CD1c-positive myeloid dendritic cell (primary cell): ENCODE measurements around the gene TDRD10.
A peak's percentile ranks its signal among the peaks of the same experiment; 100 is the strongest.
"Not testable (repeated sequence)": the region's sequence is repeated elsewhere in the genome, so short reads cannot be mapped to it uniquely, and the experiment has no call there.

Experiments used
- DNase-seq: peaks from one replicate; pipeline ENCODE4 v3.0.0-alpha.2; 2016; ENCODE audit errors: extremely low spot score

Gene TDRD10

DNA sequence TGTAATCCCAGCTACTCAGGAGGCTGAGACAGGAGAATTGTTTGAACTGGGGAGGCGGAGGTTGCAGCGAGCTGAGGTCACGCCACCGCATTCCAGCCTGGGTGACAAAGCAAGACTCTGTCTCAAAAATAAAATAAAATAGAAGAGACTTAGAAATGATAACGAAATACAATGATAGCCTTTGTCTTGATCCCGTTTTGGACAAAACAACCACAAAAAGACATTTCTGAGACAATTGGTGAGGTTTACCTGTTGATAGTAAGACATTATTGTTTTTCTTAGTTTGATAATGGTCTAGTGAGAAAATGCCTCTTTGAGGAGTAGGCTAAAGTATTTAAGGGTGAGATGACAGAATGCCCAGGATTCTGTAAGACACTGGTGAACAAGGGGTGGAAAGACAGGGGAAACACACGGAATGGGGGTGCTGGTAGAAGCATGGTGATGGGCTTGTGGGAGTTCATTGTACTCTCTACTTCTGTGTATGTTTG is 12.1 kb downstream of the TDRD10 start:
- DNase-seq: no peak

DNA sequence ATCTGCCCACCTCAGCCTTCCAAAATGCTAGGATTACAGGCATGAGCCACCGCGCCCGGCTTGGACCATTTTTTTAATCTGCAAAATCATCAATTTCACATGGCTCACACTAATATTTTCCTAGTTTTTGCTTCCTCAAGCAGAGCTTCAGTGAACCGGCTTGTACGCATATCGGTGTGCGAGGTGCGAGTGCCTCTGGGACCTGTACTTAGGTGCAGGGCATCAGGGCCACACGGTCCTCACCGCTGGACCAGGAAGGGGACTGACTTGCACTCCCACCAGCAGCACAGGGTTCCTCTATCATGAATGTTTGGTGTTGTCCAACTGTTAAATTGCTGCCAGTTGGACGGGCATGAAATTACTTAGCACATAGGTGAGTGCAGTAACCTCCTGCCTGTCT is 15.6 kb downstream of the TDRD10 start:
- DNase-seq: no peak

DNA sequence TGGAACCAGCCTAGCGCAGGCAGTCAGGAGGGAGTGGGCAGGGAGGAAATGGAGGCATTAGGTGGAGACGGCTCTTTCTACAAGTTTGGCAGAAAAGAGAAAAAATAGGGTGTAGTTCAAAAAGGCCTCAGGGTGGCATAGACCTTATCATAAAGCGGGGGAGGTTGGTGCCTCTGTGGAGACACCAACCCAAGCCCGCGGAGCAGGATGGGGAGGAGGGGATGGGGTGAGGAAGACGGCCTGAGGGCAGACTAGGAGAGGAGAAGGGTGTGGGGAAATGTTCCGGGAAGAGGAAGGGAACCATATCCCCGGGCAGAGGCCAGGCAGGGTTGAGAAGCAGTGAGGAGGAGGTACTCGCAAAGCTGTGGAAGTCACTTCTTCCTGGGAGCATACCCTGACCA is 17.6 kb downstream of the TDRD10 start:
- DNase-seq: no peak

DNA sequence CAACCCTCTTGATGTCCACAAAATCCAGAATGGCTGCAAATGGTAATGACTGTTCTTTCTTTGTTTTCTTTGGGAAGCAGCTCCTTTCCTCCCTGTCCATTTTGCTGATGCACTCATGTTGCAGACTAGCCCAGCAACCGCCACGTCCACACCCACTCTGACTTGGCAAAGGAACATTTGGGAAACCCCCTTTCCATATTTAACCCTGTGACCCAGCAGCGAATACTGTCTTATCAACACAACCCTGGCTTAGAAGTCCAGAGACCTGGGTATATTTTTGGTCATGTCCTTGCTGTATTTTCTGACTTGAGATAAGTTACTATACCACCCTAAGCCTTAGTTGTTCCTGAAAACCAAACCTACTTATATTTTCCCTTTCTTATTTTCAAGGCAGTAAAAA is 18.3 kb downstream of the TDRD10 start:
- DNase-seq: peak; percentile 9

DNA sequence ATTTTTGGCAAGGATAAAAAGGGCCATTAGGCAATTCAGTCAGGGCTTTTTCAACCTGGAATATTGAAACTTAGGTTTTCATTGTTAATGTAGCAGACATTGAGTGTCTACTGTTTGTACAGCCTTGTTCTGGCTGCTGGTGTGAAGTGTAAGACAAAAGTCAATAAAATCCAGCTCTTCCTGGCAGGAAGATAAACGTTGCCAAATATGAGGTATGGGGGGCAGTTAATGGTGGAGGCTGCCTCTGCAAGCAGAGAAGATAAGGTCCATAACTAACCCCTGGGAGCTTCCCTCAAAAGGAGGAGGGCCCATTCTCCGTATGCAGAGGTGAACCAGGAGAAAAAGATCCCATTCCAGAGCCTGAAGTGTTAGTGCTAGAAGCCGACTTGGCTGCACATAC is 19.7 kb downstream of the TDRD10 start:
- DNase-seq: no peak

DNA sequence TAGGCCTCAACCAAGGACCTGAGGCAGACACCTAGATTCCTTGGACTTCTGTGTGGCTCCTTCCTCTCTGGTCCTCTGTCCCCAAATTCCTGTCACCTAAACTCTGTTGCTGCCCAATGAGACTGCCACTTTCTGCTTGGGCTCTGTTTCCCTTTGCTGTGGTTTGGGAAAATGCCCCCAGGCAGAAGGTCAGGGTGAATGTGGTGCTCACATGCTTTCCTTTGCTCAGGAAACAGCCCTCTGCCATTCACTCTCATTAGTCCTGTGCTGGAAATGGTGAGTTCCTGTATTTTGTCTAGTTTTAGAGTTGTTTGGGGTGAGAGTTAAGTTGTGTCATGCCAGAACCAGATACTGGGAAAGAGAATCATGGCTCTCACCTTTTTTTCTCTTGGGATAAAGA is 22.9 kb downstream of the TDRD10 start:
- no peak for DNase-seq

DNA sequence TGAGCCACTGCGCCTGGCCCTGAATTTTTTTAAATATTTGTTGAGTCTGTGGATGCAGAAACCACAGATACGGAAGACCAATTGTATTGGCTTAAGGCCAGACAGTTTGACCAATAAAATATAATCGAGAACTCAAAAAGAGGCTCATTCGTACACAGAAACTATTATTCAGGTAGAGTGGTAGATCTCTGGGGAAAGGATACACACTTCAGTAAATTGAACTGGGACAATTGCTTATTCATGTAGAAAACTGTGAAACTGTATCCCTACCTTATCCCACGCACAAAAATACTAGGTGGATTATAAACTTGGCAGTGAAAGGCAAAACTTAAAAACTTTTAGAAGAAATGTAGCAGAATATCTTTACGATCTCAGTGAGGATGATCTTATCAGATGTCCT is 25.2 kb downstream of the TDRD10 start:
- no peak for DNase-seq

DNA sequence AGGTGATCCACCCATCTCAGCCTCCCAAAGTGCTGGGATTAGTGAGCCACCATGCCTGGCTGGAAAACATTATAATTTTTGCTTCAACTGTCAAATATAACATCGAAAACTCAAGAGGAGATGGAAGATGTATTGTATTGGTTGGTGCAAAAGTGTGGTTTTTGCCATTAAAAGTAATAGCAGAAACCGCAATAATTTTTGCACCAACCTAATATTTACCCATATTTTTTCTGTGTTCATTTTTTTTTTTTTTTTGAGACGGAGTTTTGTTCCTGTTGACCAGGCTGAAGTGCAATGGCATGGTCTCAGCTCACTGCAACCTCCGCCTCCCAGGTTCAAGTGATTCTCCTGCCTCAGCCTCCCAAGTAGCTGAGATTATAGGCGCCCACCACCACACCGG is 27.3 kb downstream of the TDRD10 start:
- DNase-seq: no peak

DNA sequence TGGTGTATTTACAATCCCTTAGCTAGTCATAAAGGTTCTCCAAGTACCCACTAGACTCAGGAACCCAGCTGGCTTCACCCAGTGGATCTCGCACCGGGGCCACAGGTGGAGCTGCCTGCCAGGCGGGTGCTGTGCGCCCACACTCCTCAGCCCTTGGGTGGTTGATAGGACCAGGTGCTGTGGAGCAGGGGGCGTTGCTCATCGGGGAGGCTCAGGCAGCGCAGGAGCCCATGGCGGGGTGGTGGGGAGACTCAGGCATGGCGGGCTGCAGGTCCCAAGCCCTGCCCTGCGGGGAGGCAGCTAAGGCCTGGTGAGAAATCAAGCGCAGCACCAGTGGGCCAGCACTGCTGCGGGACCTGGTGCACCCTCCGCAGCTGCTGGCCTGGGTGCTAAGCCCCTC is 29.9 kb downstream of the TDRD10 start:
- not testable (repeated sequence) for DNase-seq

DNA sequence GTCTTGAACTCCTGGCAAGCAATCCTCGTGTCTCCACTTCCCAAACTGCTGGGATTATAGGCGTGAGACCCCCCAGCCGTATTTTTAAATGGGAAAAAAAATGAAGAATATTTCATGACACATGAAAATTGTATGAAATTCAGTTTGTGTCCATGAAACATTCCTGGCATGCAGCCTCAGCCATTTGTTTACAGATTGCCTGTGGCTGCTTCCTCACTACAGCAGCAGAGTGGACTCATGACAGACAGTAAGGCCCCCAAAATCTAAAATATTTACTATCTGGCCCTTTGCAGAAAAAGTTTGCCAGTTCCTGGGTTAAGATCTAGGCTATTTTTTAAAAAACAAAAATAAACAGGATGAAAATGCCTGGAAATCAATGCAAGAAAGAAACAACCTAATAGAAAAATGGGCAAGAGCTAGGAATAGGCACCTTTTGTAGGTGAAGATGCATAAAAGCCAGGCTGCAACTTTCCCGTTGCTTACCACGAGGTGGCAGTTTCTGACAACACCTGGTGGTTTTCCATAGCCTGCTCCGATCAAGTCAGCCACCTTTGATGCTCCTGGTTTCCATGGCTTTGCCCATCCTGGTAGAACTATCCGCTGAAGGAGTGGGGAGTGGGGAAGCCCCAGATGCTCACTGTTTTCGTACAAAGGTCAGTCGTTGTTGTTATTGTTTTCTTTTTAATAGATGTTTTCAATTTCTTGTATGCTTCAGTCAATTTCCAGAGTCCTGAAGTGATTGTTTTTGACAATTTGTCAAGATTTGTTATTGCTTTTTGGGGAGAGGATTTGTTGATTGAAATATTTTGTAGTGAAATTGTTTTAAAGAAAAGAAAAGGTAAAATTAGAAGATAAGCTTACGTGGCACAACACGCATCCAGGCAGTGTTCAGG is 32.2 kb downstream of the TDRD10 start:
- no peak for DNase-seq

DNA sequence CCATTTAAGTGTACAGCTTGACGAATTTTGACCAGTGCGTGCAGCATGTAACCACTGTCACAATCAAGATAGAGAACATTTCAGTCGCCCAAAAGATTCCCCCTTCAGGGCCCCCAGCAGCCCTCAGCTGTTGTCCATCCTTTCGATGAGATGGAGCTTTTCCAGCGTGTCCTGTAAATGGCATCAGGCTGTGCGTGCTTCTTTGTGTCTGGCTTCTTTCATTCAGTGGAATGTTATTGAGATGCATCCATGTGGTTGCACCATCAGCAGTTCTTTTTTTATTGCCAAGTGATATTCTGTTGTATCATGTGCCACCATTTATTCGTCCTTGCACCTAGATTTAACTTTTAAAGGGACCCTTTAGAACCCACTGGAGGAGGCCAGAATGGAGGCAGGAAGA is 34.6 kb downstream of the TDRD10 start:
- DNase-seq: no peak

DNA sequence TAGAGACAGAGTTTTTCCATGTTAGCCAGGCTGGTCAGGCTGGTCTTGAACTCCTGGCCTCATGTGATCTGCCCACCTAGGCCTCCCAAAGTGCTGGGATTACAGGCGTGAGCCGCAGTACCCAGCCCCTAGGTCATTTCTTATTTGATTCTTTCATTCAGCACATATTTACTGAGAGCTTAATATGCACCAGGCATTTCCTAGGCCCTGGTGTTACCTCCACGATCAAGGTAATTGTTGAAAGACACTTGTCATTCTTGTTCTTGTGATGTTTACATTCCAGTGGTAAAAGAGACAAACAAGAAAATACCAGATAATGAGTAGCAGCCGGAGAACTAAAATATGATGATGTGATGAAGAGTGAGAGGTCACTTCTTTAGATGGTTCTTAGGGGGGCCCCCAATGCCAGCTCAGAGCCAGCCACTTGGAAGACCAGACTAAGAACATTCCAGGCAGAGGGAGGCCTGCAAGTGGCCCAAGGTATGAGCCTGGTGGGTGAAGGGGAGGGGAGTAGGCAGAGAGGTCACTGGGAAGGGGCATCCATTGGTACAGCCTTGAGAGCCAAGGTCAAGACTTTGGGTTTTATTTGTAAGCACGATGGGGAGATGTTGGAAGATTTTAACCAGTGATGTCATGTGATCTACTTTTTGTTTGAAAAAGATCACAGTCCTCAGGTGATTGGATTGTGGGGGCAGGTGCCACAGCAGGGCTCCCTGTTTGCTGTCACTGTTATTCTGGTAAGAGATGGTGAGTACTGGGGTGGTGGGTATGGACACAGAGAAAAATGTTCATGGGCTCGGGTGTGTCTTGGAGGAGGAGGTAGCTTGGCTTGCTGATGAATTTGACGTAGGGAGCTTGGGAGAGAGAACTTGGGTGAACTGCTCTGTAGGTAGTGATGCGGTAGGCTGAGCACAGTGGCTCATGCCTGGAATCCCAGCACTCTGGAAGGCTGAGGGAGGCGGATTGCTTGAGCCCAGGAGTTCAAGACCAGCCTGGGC is 37.8 kb downstream of the TDRD10 start:
- DNase-seq: no peak

DNA sequence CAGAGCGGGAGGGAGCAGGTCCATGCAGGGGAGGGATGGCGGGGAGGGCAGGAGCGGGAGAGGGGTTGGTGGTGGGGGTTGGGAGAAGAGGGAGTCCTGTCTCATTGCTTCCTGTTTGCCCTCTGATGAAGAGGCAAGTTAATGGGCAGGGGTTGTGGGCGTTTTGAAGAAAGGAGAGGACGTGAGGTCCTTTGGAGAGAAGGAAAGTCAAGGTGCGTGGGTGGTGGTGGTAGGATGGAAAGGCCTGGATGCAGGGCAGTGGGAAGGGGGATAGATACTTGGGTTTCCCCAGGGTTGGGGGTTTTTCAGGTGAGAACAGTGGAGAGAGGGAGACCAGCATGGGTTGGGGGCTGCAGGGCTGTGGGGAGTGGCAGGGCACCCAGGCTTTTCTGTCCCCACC is 39.2 kb downstream of the TDRD10 start:
- DNase-seq: no peak

DNA sequence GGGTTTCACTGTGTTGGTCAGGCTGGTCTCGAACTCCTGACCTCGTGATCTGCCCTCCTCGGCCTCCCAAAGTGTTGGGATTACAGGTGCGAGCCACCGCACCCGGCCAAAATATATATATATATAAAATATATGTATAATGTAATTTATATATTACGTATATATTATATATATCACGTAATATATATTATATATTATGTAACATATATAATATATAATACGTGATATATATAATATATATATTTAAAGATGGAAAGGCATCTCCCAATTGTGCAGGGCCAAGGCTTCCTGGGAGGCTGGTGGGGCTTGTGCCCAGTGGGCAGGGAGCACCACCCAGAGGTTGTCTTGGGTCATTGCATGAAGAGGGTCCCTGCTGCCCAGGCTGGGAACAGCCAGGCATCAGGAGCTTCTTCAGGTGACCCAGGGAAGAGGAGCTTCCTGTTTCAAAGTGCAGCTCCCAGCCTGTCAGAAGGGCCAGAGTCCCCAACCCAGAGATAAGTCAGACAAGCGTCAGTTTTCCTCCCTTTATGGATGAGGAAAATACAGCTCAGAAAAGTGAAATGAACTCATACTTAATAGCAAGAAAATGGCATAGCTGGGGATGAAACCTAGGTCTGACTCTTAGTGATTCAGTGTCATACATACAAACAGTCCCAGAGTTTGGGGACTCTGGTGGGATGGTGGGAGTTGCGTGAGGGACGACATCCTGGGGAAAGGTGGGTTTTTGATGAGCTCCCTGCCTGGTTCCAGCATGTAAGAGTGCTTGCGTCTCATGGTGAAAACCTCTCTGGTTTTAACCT is 44.4 kb downstream of the TDRD10 start:
- DNase-seq: peak; percentile 70

DNA sequence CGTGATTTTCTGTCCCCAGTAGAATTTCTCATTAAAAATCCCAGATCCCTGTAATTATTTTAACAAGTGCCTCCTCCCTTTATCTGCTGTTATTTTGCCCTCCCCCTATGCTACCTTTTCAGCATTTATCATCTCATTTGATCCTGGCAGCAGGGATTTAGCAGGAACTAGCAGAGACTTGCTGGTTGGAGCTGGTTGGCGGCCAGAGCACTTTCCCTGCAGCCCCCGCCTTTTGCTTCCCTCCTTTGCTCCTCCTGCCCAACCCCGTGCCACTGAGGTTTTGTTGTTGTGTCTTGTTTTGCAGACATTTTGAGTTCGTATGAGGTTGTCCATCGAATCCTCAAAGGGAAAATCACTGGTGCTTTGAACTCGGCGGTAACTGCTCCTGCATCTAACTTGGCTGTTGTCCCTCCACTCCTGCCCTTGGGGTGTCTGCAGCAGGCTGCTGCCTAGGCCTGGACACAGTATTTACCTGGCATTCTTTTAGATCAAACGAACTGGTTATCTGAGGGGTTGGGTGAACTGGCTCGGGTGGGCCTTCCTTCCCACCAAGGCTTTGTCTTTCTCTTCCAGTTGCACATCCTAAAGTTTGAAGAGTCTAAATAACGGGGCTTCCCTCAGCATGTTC is 45.2 kb downstream of the TDRD10 start:
- DNase-seq: no peak

DNA sequence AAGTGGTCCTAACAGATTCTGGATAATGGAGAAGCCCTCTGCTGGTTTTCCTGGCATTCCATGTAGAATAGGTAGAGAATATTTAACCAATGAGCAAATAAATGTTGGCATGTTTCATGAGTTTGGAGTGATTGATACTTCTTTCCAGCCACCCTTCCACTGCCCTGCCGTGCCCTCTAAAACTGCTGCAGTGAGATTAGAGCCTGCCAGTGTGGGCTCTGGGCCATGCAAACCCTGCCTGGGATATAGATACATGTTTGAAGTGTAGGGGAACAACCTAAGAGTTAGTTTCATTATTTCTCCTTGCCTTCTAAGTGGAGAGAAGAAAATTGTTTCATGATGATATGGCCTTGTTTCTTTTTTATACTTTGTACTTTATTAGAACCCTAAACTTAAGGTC is 46.0 kb downstream of the TDRD10 start:
- DNase-seq: no peak

DNA sequence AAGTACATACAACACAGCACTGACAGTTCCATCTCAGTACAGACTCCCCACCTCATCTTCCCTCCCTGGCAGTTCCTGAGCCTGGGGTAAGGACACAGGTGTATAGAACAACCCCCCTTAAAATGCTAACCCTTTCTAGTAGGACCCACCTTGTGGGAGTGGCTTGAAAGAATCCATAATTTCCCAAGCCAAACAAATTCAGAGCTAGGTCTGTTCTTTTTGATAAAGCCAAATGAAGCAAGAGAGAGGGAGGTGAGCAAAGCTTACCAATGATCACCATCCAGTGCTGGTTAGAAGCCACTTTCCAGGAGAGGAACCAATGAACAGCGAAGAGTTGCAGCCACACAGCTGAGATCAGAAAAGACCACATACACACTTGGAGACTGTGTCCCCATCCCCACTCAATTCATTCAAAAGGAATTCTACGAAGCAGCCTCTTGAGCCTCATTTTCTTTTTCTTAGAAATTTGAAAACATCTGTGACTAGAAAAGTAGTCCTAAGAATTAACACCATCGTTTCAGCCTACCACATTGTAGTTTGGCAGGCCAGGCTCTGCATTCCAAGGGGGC is 47.3 kb downstream of the TDRD10 start:
- DNase-seq: no peak

DNA sequence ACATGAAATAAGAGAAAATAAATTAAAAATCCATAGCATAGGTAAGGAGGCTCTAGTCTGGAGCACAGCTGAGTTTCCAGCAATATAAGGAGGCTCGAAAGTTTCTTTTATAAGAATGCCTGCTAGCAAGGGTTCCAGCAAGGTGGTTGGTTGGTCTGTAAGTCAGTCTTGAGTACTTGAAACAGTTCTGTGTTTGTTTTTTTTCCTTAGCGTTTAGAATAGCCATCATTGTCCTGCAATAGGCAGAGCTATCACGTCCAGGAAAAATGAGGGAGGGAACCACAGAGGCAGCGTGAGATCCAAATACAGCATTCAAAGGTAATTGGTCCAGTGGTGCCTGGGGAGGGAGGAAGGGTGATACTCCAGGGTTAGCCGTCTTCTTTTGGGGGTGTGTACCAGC is 48.1 kb downstream of the TDRD10 start:
- no peak for DNase-seq

DNA sequence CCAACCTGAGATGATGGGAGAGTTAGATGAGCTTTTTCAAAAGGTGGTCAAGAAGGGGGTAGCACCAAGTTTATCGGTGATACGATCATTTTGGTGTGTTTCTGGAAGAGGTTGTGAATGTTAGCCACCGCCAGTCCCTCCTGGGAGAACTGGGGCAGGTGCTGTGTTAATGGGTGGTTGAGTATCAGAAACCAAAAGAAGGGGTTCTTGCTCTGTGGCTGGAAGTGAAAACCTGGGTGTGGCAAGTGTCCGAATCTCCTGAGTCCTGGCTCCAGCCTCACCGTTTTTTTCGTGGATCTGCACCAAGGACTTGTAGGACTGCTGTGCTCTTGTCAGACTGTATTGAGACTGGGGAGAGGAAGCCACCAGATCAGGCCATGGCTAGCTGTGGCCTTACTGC is 48.6 kb downstream of the TDRD10 start:
- DNase-seq: no peak

DNA sequence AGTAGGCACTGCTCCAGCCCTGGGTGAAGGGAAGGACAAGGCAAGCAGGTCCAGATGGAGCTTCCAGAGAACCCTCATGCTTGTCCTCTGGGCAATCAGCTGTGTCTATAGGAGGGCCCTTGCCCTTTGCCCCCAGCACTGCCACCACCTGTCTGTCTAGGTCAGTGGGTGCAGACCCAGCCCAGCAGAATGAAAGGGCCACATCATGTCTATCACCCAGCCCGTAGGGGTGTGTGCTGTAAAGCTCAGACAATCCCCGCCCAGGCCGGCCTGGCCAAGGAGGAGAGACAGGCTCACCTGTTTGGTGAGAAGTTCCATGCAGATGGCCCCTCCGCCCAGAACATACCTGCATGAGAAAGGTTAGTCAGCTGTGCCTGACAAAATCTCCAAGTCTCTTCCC is 49.5 kb downstream of the TDRD10 start:
- DNase-seq: no peak

DNA sequence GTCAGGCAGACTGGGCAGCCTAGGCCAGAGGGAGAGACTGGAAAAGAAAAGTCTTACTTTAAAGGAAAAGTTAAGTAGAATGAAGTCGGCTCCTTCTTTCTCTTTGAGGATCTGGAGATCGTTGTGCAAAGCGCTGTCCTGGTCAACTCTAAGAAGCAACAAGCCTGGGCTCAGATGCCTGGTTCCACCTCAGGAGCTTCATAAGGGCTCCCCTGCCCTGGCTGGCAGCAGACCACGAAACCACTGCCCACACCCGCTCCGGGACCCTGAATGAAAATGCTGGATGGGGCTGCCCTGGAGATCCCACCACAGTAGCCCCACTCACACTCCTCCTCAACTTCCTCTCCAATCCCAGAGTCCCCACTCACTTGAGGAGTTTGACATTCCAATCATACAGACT is 50.0 kb downstream of the TDRD10 start:
- no peak for DNase-seq
